ENCODE results near the gene ZBED1. TPM values are rescaled to one million over a fixed set of nuclear protein-coding genes. Genes with fewer than 3 reads are reported as not detected.
A peak's percentile ranks its signal among the peaks of the same experiment; 100 is the strongest.
"Not testable (repeated sequence)": the region's sequence is repeated elsewhere in the genome, so short reads cannot be mapped to it uniquely, and the experiment has no call there.

The ZBED1 gene
- total and polyA plus RNA-seq, 4 experiments from 2014 or later = 18.1 to 34.1 (median 29.6) TPM

DNA sequence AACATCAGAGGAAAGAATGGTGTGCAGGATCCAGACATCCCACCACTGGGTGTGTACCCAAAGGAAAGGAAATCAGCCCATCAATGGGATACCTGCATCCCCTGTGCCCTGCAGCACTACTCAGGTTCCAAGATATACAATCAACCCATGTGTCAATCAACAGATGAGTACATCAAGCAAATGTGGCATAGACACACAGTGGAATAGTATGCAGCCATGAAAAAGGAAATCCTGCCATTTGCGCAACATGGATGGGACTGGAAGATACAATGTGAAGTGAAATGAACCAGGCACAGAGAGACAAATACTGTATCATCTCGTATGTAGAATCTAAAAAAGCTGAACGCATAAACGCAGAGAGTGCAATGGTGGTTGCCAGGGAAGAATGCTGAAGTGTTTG lies 30.9 kb downstream of the ZBED1 start:
- H3K9me3 ChIP-seq (ENCODE audit: control insufficient read depth in 1 of 2, low read length in 2 of 2); H3K36me3 ChIP-seq (ENCODE audit: insufficient read depth, low read length); H3K27ac Mint-ChIP-seq; H3K4me1 ChIP-seq (ENCODE audit: insufficient read depth, low read length); intact Hi-C loops (cut with micrococcal nuclease); H3K27me3 ChIP-seq (ENCODE audit: insufficient read depth, low read length); DNase-seq; H3K9me3 Mint-ChIP-seq; H3K27me3 Mint-ChIP-seq; H3K27ac ChIP-seq (ENCODE audit: low read depth, low read length); CTCF ChIA-PET (ENCODE audit: partially characterized antibody); H3K4me3 ChIP-seq (ENCODE audit: low read length in 2 of 2); POLR2A ChIA-PET (ENCODE audit: partially characterized antibody): not testable (repeated sequence)
- Mint-ChIP-seq H3K4me1 (peaks cover under 1 to 14% (median 9%) of the 10 kb centered on the region in 4 donors), H3K4me3 (peak overlapping the region in 1 of 8 donors; percentile 26), H3K36me3 (peaks cover 0 to 24% of the 10 kb centered on the region in 2 donors)

DNA sequence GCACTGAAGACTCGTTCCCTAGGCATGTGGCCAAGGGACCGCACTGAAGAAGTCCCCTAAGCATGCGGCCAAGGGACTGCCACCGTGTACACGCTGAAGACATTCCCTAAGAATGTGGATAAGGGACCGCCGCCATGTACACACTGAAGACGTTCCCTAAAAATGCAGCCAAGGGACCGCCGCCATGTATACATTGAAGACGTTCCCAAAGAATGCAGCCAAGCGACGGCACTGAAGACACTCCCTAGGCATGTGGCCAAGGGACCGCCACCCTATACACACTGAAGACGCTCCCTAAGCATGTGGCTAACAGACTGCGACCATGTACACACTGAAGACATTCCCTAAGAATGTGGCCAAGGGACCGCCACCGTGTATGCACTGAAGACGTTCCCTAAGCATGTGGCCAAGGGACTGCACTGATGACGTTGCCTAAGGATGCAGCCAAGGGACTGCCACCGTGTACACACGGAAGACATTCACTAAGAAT lies 31.5 kb downstream of the ZBED1 start:
- ChIA-PET CTCF (ENCODE audit: partially characterized antibody) (no interaction called here), POLR2A (ENCODE audit: partially characterized antibody) (no interaction called here)
- intact Hi-C loops (cut with micrococcal nuclease) = no loop called here

DNA sequence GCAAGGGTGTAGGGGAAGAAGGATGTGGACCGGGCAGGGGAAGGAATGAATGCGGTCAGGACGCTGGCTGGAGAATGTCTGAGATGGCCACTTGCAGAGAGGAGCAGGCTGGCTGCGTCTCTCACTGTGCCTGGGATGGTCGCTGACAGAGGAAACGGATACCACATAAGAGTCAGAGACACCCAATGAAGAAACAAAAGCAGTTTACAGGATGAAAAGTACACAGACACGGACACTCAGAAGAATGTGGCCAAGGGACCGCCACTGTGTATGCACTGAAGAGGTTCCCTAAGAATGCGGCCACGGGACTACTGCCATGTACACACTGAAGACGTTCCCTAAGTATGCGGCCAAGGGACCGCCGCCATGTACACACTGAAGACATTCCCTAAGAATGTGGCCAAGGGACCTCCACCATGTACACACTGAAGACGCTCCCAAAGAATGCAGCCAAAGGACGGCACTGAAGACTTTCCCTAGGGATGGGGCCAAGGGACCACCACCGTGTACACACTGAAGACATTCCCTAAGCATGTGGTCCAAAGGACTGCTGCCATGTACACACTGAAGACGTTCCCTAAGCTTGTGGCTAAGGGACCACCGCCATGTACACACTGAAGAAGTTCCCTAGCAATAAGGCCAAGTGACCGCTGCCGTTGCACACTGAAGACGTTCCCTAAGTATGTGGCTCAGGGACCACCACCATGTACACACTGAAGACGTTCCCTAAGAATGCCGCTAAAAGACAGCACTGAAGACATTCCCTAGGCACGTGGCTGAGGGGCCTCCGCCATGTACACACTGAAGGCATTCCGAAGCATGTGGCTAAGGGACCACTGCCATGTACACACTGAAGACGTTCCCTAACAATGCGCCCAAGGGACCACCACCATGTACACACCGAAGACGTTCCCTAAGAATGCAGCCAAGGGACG lies 32.2 kb downstream of the ZBED1 start:
- Mint-ChIP-seq H3K4me3 (no peak overlapping the region), H3K9me3 (peaks cover 0 to 5% (median under 1%) of the 10 kb centered on the region in 8 donors), H3K36me3 (peaks cover 0 to 24% of the 10 kb centered on the region in 2 donors), H3K27ac (peak overlapping the region in 2 of 7 donors; percentile 43 to 48), H3K27me3 (no peaks in the 10 kb centered on the region), H3K4me1 (peaks cover 6 to 16% (median 6%) of the 10 kb centered on the region in 4 donors)
- DNase-seq = no peak
- Histone ChIP-seq H3K27ac (ENCODE audit: low read depth, low read length) (no peak overlapping the region), H3K4me3 (ENCODE audit: low read length in 2 of 2) (no peak overlapping the region), H3K36me3 (ENCODE audit: insufficient read depth, low read length) (no peaks in the 10 kb centered on the region), H3K27me3 (ENCODE audit: insufficient read depth, low read length) (no peaks in the 10 kb centered on the region), H3K4me1 (ENCODE audit: insufficient read depth, low read length) (no peaks in the 10 kb centered on the region), H3K9me3 (ENCODE audit: control insufficient read depth in 1 of 2, low read length in 2 of 2) (no peaks in the 10 kb centered on the region)
- POLR2A ChIA-PET (ENCODE audit: partially characterized antibody) = no interaction called here
- intact Hi-C loops (cut with micrococcal nuclease) = no loop called here
- CTCF ChIA-PET (ENCODE audit: partially characterized antibody) = no interaction called here

More for the DNA sequence above, 31.5 kb downstream of the ZBED1 start:
- Histone ChIP-seq H3K27me3 (ENCODE audit: insufficient read depth, low read length) (no peaks in the 10 kb centered on the region), H3K4me1 (ENCODE audit: insufficient read depth, low read length) (no peaks in the 10 kb centered on the region), H3K9me3 (ENCODE audit: control insufficient read depth in 1 of 2, low read length in 2 of 2) (no peaks in the 10 kb centered on the region), H3K4me3 (ENCODE audit: low read length in 2 of 2) (no peak overlapping the region), H3K27ac (ENCODE audit: low read depth, low read length) (no peak overlapping the region), H3K36me3 (ENCODE audit: insufficient read depth, low read length) (no peaks in the 10 kb centered on the region)
- no peak overlapping the region for H3K4me3 Mint-ChIP-seq
- peaks cover 3 to 14% (median 6%) of the 10 kb centered on the region in 4 donors for H3K4me1 Mint-ChIP-seq
- peaks cover 0 to 5% (median 1%) of the 10 kb centered on the region in 8 donors for H3K9me3 Mint-ChIP-seq
- no peaks in the 10 kb centered on the region for H3K27me3 Mint-ChIP-seq
- peaks cover 0 to 24% of the 10 kb centered on the region in 2 donors for H3K36me3 Mint-ChIP-seq
- no peak for DNase-seq
- no peak overlapping the region for H3K27ac Mint-ChIP-seq

DNA sequence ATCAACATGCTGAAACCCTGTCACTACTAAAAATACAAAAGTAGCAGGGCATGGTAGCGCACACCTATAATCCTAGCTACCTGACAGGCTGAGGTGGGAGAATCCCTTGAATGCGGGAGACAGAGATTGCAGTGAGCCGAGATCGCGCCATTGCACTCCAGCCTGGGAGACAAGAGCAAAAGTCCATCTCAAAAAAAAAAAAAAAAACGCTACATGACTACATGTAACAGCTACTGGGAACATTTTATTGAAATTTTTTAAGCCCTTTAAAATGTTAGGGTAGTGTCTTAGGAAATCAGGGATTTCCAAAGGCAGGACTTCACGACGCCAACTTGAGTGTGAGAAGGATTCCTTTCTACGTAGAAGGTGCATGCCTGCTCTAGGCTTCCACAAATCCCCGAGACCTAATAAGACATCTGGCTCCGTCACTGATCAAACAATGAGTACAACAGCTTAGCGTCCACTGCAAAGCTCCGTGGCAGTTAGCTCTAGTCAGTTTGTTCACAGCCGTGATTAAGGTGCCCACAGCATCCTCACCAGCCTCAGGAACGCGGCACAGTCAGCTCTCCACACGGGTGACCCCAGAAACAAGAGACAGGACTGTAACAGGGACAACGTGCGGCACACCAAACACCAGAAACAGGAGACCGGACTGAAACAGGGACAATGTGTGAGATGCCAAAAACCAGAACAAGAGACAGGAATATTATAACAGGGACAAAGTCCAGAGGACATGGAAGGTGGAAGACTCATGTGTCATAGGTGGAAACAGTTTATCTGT lies 33.7 kb downstream of the ZBED1 start:
- H3K36me3 Mint-ChIP-seq = peaks cover 0 to 19% of the 10 kb centered on the region in 2 donors
- CTCF ChIA-PET (ENCODE audit: partially characterized antibody) = no interaction called here
- intact Hi-C loops (cut with micrococcal nuclease) = no loop called here
- no peaks in the 10 kb centered on the region for H3K27me3 ChIP-seq (ENCODE audit: insufficient read depth, low read length)
- H3K9me3 Mint-ChIP-seq = peaks cover 0 to 5% (median under 1%) of the 10 kb centered on the region in 8 donors
- no peak for DNase-seq
- no peak overlapping the region for H3K27ac Mint-ChIP-seq
- no peak overlapping the region for H3K4me3 ChIP-seq (ENCODE audit: low read length in 2 of 2)
- H3K9me3 ChIP-seq (ENCODE audit: control insufficient read depth in 1 of 2, low read length in 2 of 2) = no peaks in the 10 kb centered on the region
- no peak overlapping the region for H3K27ac ChIP-seq (ENCODE audit: low read depth, low read length)
- H3K36me3 ChIP-seq (ENCODE audit: insufficient read depth, low read length) = no peaks in the 10 kb centered on the region
- no peak overlapping the region for H3K4me3 Mint-ChIP-seq
- H3K4me1 Mint-ChIP-seq = peaks cover 6 to 18% (median 10%) of the 10 kb centered on the region in 4 donors
- POLR2A ChIA-PET (ENCODE audit: partially characterized antibody) = no interaction called here
- no peaks in the 10 kb centered on the region for H3K27me3 Mint-ChIP-seq
- H3K4me1 ChIP-seq (ENCODE audit: insufficient read depth, low read length) = no peaks in the 10 kb centered on the region

DNA sequence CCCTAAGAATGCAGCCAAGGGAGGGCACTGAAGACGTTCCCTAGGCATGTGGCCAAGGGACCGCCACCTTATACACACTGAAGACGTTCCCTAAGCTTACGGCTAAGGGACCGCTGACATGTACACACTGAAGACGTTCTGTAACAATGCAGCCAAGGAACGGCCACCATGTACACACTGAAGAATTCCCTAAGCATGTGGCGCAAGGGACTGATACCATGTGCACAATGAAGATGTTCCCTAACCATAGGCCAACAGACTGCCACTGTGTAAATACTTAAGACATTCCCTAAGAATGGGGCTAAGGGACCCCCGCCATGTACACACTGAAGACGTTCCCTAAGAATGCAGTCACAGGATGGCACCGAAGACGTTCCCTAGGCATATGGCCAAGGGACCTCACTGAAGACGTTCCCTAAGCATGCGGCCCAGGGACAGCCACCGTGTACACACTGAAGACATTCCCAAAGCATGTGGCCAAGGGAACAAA lies 36.1 kb downstream of the ZBED1 start:
- H3K9me3 Mint-ChIP-seq = peaks cover 0 to 2% (median 0%) of the 10 kb centered on the region in 8 donors
- H3K27ac Mint-ChIP-seq = no peak overlapping the region
- intact Hi-C loops (cut with micrococcal nuclease) = no loop called here
- peaks cover 0 to 14% of the 10 kb centered on the region in 2 donors for H3K36me3 Mint-ChIP-seq
- ChIA-PET CTCF (ENCODE audit: partially characterized antibody) (no interaction called here), POLR2A (ENCODE audit: partially characterized antibody) (no interaction called here)
- no peaks in the 10 kb centered on the region for H3K4me1 ChIP-seq (ENCODE audit: insufficient read depth, low read length)
- no peak overlapping the region for H3K4me3 ChIP-seq (ENCODE audit: low read length in 2 of 2)
- H3K27ac ChIP-seq (ENCODE audit: low read depth, low read length) = no peak overlapping the region
- DNase-seq = no peak
- H3K27me3 Mint-ChIP-seq = no peaks in the 10 kb centered on the region
- no peaks in the 10 kb centered on the region for H3K27me3 ChIP-seq (ENCODE audit: insufficient read depth, low read length)
- peaks cover 6 to 17% (median 10%) of the 10 kb centered on the region in 4 donors for H3K4me1 Mint-ChIP-seq
- H3K4me3 Mint-ChIP-seq = no peak overlapping the region
- no peaks in the 10 kb centered on the region for H3K9me3 ChIP-seq (ENCODE audit: control insufficient read depth in 1 of 2, low read length in 2 of 2)
- H3K36me3 ChIP-seq (ENCODE audit: insufficient read depth, low read length) = no peaks in the 10 kb centered on the region

DNA sequence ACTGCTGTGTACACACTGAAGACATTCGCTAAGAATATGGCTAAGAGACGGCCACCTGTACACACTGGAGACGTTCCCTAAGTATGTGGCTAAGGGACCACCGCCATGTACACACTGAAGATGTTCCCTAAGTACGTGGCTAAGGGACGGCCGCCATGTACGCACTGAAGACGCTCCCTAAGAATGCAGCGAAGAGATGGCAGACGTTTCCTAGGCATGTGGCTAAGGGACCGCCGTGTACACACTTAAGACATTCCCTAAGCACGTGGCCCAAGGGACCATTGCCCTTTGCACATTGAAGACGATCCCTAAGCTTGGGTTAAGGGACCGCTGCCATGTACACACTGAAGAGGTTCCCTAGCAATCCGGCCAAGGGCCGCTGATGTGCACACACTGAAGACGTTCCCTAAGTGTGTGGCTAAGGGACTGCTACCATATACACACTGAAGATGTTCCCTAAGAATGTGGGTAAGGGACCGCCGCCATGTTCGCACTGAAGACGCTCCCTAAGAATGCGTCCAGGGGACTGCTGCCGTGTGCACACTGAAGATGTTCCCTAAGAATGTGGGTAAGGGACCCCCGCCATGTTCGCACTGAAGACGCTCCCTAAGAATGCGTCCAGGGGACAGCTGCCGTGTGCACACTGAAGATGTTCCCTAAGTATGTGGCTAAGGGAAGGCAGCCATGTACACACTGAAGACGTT lies 36.7 kb downstream of the ZBED1 start:
- no peaks in the 10 kb centered on the region for H3K27me3 Mint-ChIP-seq
- peaks cover 0 to 14% of the 10 kb centered on the region in 2 donors for H3K36me3 Mint-ChIP-seq
- no peaks in the 10 kb centered on the region for H3K27me3 ChIP-seq (ENCODE audit: insufficient read depth, low read length)
- POLR2A ChIA-PET (ENCODE audit: partially characterized antibody) = no interaction called here
- H3K4me1 ChIP-seq (ENCODE audit: insufficient read depth, low read length) = no peaks in the 10 kb centered on the region
- CTCF ChIA-PET (ENCODE audit: partially characterized antibody) = no interaction called here
- no peaks in the 10 kb centered on the region for H3K36me3 ChIP-seq (ENCODE audit: insufficient read depth, low read length)
- H3K4me3 Mint-ChIP-seq = no peak overlapping the region
- peaks cover 0 to 2% (median 0%) of the 10 kb centered on the region in 8 donors for H3K9me3 Mint-ChIP-seq
- no peaks in the 10 kb centered on the region for H3K9me3 ChIP-seq (ENCODE audit: control insufficient read depth in 1 of 2, low read length in 2 of 2)
- peaks cover 6 to 17% (median 10%) of the 10 kb centered on the region in 4 donors for H3K4me1 Mint-ChIP-seq
- H3K4me3 ChIP-seq (ENCODE audit: low read length in 2 of 2) = no peak overlapping the region
- no peak overlapping the region for H3K27ac Mint-ChIP-seq
- DNase-seq = no peak
- H3K27ac ChIP-seq (ENCODE audit: low read depth, low read length) = no peak overlapping the region
- intact Hi-C loops (cut with micrococcal nuclease) = no loop called here
